CD4-positive, alpha-beta T cell treated with Interleukin-17A for 4 hours (primary cell): ENCODE data around the gene SP100.
"Not testable (repeated sequence)": the region's sequence is repeated elsewhere in the genome, so short reads cannot be mapped to it uniquely, and the experiment has no call there.

Source experiments
- DNase-seq: peaks from one replicate; pipeline ENCODE4 v3.0.0-alpha.2; 2020; ENCODE audit warnings: mixed read lengths

SP100 gene

DNA sequence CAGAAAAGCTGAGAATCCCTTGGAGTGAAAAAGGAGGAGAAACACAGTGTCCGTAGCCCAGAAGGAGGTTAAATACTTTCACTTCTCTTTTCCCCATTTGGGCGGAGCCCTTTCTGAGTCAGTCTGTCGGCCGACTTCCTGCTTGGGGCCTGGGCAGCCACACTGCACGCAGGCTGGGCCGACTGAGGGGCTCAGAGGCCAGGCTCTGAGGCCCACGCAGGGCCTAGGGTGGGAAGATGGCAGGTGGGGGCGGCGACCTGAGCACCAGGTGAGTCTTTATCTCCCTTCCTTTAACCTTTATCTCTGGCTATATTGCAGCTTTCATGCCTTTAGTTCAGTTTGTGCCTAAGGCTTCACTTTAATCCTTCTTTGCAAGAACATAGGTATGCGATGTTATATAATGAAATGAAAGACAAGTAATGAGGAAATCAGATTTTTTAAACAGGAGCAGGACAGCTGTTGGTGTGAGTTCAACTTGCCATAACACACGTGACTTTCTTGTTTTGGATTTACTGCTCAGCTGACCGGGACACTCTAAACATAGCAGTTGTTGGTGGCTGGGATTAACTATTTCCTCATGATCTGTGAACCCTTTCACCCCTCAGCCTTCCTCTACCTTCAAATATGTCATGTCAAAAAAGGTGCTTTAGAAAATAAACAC is at the start of gene SP100:
TSS of gene SP100 (plus strand) at position 141 of the 661 bp plus-strand sequence. CDS start at position 237, 96 bp downstream.
- DNase-seq: peak; percentile 82

DNA sequence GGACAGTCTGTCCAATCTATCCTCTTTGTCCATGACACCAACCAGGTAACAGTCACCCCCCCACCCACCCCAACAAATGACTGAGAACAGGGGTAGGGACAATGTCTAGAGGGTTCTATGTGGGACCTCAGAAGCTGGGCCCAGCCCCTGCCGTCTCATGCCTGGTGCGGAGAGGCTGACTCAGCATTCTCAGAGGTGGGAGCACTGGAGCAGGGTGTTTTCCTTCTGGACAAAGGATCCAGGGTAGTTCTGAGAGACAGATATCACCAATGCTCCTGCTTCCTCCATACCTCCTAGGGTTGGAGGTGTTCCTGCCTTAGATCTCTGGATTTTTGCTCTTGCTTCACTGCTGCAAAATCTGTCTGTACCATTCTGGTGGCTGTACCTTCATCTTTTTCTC is 33.9 kb upstream of the SP100 start:
- DNase-seq: no peak

DNA sequence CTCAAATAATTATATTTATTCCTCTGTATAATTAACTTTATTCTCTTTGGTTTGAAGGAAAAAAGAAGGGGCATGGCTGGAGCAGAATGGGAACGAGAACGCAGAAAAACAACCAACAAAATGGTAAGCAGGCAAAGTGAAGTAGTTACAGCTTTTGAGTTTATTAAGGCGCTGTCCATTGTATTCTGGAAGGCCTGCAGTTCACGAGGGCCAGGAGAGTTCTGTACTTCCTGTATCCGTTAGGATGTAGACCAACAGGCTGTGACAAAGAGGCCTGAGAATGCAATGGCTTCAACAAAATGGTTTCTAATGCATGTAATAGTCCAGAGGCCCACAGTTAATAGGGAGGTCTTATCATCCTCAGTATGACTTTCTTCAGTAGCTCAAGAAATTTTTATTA is 32.5 kb upstream of the SP100 start:
- DNase-seq: no peak

DNA sequence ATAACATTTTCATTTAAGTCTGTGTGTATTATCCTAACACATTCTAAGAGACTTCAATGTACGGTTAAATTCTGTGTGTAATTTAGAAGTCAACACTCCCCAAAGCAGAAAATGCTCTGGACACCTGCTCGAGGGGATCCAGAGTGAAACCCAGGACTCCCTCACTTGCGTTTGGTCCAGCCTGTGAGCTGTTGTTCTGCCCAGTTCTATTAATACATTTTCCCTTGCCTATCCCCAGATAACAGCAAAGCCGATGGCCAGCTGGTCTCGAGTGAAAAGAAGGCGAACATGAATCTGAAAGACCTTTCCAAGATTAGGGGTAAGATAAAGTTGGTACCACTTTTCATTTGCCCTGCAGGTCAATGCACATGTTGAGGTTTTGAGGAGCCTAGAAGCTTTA is 31.0 kb upstream of the SP100 start:
- DNase-seq: no peak

DNA sequence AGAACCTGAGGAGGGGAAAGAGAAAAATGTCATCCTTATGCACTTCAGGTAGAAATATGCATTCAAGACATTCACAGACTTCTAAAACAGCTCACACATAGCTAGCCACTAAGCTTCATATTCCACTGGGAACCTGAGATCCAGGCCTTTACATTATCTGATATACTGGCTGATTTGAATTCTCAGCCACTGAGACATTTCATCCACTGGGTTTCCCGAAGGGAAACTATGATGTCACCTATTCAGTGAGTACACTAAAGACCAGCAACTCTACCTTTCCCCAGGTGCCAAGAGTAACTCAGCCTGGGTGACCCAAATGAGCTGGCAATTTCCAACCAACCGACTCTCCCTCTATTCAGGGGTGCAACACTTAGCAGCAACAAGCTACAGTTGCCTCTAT is 21.7 kb upstream of the SP100 start:
- no peak for DNase-seq

DNA sequence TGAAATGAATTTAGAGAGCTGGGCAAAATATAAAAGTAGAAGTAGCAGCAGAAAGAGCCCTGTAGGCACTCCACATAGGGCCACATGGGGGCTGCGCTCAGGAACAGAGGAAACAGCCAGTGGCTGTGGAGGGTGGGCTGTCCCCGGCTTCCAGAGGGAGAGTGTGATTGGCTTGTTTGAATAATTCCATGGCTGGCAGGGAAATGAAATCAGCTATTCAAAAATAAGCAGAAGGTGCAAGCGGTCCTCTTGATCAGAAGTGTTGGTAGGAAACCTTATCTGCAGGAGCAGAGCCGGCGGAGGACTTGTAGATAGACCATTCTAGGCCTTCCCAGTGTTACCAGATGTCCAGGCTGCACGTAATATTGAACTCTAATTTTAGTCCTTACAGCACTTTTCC is 17.3 kb upstream of the SP100 start:
- DNase-seq: not testable (repeated sequence)

- no peak for DNase-seq
Measured at GRCh38 chr2:230400041-230400440, 16.0 kb upstream of the SP100 start.

DNA sequence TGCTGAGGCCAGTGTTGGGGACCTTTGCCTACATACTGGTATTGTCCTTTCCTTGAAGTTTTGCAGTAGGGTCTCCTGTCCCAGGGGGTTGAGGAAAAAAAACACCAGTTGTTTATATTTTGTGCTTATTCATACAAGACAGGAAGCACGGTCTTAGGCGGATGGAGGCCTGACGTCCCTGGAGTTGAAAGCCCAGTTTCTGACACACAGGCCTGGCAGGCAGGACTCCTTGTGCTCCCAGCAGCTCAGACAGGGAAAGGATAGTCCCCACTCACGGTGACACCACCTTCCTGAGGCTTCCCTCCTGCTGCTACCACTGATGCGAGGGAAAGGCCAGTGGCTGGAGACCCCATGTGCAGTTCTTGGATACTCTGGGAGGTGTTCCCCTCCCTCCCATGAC is 15.5 kb upstream of the SP100 start:
- no peak for DNase-seq

GRCh38 chr2:230401026-230401425 is 15.0 kb upstream of the SP100 start:
- DNase-seq: not testable (repeated sequence)

DNA sequence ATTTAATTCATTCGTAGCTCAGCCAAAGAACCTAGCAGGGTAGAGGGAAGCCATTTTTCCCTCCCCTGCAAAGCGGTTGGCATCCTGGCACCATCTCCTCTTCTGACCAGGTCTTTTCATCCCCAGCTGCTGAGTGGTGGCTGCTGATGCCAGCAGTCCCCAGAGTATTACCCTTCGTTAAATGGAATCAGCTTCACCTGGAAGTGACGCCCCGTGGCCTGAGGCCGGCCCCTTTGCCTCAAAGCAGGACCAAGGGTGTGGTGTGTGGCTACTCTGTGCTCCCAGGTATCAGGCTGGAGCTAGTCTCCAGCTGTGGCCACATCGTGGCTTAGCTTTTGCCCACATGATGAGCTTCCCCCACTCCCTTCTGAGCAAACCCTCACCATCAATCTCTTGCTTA is 12.3 kb upstream of the SP100 start:
- DNase-seq: no peak

DNA sequence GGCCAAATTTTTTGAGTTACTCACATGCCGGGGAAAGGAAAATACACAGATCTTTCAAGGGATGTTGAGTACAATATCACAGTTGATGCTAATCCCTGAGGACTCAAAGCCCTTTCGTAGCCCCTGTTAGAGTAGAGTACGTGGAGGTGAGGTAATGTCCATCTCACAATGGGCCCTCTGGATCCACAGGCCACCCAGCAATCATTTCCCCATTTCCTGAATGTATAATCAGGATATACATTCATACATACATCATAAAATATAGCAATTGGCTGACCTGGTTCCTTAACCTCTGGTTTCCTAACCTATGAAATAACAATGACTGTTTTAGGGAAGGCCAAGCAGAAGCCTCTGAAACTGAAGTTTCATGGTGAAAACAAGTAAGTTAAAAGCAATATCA is 10.2 kb upstream of the SP100 start:
- DNase-seq: no peak

DNA sequence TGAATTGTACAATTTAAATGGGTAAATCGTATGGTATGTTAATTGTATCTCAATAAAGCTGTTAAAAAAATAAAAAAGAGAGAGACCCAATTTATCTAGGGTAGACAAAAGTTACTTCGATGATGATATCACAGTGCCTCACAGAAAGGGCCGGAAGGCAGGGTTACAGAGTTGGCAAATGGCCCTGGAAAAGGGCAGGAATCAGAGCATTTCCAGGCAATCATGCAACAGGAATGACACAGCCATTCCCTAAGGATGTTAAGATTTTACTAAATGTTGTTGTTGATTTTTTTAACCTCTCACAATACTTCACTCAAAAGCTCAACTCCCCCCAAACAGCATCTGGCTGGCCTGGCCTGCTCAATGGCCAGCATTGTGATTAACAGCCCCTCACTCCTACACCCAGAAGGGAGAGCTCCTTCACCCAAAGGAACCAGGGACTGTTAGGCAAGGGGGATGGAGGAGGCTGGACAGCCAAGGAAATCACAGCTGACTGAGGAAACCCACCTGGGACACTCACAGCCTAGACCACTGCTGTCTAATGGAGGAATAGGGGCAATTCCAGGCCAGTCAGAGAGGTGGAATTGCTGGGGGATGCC is 7.7 kb upstream of the SP100 start:
- no peak for DNase-seq

GRCh38 chr2:230409316-230409715 is 6.7 kb upstream of the SP100 start:
- DNase-seq: not testable (repeated sequence)

DNA sequence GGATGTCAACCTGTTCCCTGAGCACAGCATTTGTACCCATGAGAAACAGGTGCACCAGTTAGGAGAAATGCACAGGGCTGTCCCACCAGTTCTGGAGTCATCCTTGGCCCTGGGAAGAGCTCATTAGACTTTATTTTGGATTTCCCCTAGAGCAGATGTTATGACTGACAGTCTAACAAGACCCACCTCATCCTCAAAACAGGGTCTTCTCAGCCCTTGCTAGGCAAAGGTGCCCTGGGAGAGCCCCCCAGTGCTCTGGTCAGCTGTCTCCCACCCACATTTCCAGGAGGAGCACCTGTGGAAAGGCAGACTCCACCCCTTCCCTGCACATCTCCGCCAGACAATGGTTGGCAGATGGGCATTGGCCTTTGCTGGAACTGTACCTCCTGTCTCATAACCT is 5.7 kb upstream of the SP100 start:
- DNase-seq: no peak

DNA sequence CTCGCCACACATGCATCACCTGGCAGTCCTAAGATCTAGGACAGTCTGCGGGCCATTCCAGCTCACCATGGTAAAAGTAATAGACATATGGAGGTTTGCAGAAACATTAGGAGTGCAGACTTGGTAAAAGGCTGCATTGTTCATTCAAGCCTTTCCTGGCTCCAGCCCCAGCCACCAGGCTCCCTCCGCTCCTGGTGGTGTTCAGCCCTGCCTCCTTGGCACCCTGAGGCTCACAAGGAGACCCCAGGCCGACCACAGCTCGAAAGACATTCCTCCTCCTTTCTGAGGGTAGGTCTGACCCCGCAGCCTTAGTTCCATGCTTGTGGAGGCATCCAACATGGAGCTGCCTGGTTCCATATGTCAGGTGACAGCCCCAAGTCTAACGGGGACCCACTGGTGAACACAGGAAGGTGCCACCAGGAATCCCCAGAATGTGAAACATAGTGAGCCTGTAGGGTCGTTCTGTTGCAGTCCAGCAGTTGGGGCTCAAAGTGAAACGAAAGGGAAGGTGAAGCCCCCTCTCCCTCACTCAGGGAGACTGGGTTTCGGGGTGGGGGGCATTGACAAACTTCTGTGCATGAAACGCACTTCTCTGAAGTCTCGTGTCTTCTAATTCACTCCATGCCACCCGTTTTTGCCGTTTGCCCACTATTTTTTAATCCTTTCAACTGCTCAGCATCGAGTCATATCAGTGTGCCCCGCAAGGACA is 5.0 kb upstream of the SP100 start:
- peak; percentile 25 for DNase-seq

- peak; percentile 67 for DNase-seq
Measured at GRCh38 chr2:230411570-230412370, 4.2 kb upstream of the SP100 start.

GRCh38 chr2:230412371-230412711 is 3.7 kb upstream of the SP100 start:
- DNase-seq: no peak

DNA sequence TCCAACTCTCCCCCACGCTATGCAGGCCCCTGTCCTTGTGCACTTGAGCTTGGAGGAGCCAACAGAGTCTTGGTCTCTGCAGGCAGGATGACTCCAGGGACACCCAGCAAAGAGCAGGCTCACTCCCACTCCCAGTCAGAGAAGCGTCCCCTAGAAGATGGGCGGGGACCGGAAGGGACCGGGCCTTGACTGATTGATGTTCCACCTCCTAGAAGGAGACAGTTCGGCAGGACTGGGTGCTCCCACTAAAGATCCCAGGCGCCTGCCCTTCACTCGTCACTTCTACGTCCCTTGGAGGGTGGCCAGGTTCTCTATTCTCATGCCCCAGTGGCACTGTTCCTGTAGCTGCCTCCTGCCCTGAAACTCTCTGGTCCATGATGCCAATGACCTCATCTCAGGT is 3.2 kb upstream of the SP100 start:
- no peak for DNase-seq

GRCh38 chr2:230413479-230413878 is 2.5 kb upstream of the SP100 start:
- DNase-seq: no peak

- no peak for DNase-seq
Measured at GRCh38 chr2:230414302-230414701, 1.7 kb upstream of the SP100 start.

GRCh38 chr2:230417436-230417835 is 1.4 kb downstream of the SP100 start:
- no peak for DNase-seq

GRCh38 chr2:230418341-230419016 is 2.5 kb downstream of the SP100 start:
- DNase-seq: no peak

DNA sequence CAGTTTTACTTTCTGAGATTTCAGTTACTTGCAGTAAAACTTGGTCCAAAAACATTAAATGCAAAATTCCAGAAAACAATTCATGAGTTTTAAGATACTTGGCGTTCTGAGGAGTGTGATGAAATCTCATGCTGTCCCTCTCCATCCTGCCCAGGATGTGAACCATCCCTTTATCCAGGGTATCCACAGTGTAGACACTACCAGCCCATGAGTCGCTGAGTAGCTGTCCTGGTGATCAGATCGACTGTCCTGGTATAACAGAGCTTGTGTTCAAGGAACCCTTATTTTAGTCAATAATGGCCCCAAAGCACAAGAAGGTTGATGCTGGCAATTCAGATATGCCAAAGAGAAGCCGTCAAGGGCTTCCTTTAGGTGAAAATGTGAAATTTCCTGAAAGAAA is 3.2 kb downstream of the SP100 start:
- no peak for DNase-seq
